GM12878 (cell line): Measurements from ENCODE around the gene ZNF574. TPM values are rescaled to one million over a fixed set of nuclear protein-coding genes. Genes with fewer than 3 reads are reported as not detected.

Experiments
- ATAC-seq: fragments of 200-7000 bp; cut with Tn5 transposase; 3 replicates; pipeline ENCODE4 v1.9.1; 2020; ENCODE audit warnings: mild to moderate bottlenecking, moderate library complexity
- BruUV-seq: library from RNA; stranded (reverse); fragments of 400-500 nt; replicated peaks from 2 replicates; lab custom pipeline; 2021; lab: Mats Ljungman, UMichigan
- CTCF ChIA-PET: fragments of 300-600 bp; sonication (Branson Sonifier 250); formaldehyde crosslinking; extraction: SDS; loops from one replicate; lab custom pipeline; 2021; ENCODE audit warnings: inconsistent platforms; lab: Yijun Ruan, JAX
- POLR2A ChIA-PET: fragments of 350-600 bp; formaldehyde crosslinking; extraction: SDS; loops from one replicate; lab custom pipeline; 2021; ENCODE audit warnings: inconsistent platforms; lab: Charles Lee
- RAD21 ChIA-PET: fragments of 300-600 bp; sonication (Branson Sonifier 250); formaldehyde crosslinking; loops from one replicate; lab custom pipeline; 2023; ENCODE audit warnings: antibody characterized with exemption; ENCODE audit not compliant: unreplicated experiment; lab: Charles Lee
- SMC1A ChIA-PET: fragments of 300-600 bp; sonication (Branson Sonifier 250); formaldehyde crosslinking; loops from one replicate; lab custom pipeline; 2023; ENCODE audit not compliant: unreplicated experiment, uncharacterized antibody; lab: Charles Lee
- DNase-seq: peaks from one replicate; pipeline ENCODE4 v3.0.0-alpha.2; 2011; ENCODE audit warnings: low read depth, low spot score
- FAIRE-seq: peaks from 3 replicates; lab custom pipeline; 2011; peaks lifted over from hg19 to GRCh38; lab: Jason Lieb, UNC
- H2AFZ ChIP-seq: 2 replicates; pipeline ENCODE4 v1.6.0; 2011; ENCODE audit warnings: low read depth, low read length, control low read depth; ENCODE audit not compliant: control insufficient read depth
- H3K27ac ChIP-seq: 2 replicates; pipeline ENCODE4 v1.5.1; 2011; ENCODE audit warnings: control low read depth; ENCODE audit not compliant: control insufficient read depth, insufficient read depth
- H3K27me3 ChIP-seq, 2 experiments: replicated peaks in 1 of 2; 2 replicates each; pipeline versions ENCODE4 v1.6.0 to v1.6.1; 2011; ENCODE audit warnings: low read length in 1 of 2; ENCODE audit not compliant: control insufficient read depth in 2 of 2, insufficient read depth in 2 of 2
- H3K36me3 ChIP-seq, 2 experiments: 2 replicates each; pipeline ENCODE4 v1.5.1; 2011; ENCODE audit warnings: low read length in 1 of 2; ENCODE audit not compliant: control insufficient read depth in 2 of 2, insufficient read depth in 2 of 2
- H3K4me1 ChIP-seq: 2 replicates; pipeline ENCODE4 v1.6.1; 2011; ENCODE audit warnings: mild to moderate bottlenecking, low read length, moderate library complexity, mixed read lengths; ENCODE audit not compliant: control insufficient read depth, insufficient read depth
- H3K4me2 ChIP-seq: 2 replicates; pipeline ENCODE4 v1.6.0; 2011; ENCODE audit warnings: control low read depth; ENCODE audit not compliant: control insufficient read depth, insufficient read depth
- H3K4me3 ChIP-seq: fragments of 200-600 bp; sonication (generic); 2 replicates; pipeline ENCODE4 v1.5.1; 2016
- H3K79me2 ChIP-seq: 2 replicates; pipeline ENCODE4 v1.6.0; 2011; ENCODE audit warnings: low read length; ENCODE audit not compliant: control insufficient read depth, insufficient read depth
- H3K9ac ChIP-seq: 2 replicates; pipeline ENCODE4 v1.8.0; 2011; ENCODE audit warnings: low read length, control low read depth, mixed read lengths; ENCODE audit not compliant: control insufficient read depth, insufficient read depth
- H3K9me3 ChIP-seq: replicated peaks from 3 replicates; pipeline ENCODE4 v1.5.1; 2011; ENCODE audit warnings: mild to moderate bottlenecking, low read length; ENCODE audit not compliant: control insufficient read depth, insufficient read depth
- H4K20me1 ChIP-seq: 2 replicates; pipeline ENCODE4 v1.6.0; 2011; ENCODE audit not compliant: control insufficient read depth, insufficient read depth
- ASH2L ChIP-seq: fragments of 300-600, 200-600 bp; sonication (generic); IDR thresholded peaks from 2 replicates; pipeline ENCODE4 v1.6.1; 2017; ENCODE audit warnings: low read depth, mild to moderate bottlenecking, borderline replicate concordance
- CBX5 ChIP-seq: sonication (generic); IDR thresholded peaks from 2 replicates; pipeline ENCODE4 v1.6.1; 2016; ENCODE audit warnings: low read depth, moderate library complexity, mild to moderate bottlenecking, inconsistent platforms
- CREM ChIP-seq: IDR thresholded peaks from 2 replicates; pipeline ENCODE4 v1.6.1; 2014; ENCODE audit warnings: antibody characterized with exemption, low read depth
- DPF2 ChIP-seq: fragments of 450-650 bp; IDR thresholded peaks from 2 replicates; pipeline ENCODE4 v1.6.1; 2017; ENCODE audit warnings: mild to moderate bottlenecking
- HDAC2 ChIP-seq: fragments of 200-600 bp; sonication (generic); IDR thresholded peaks from 2 replicates; pipeline ENCODE4 v1.6.1; 2017
- NBN ChIP-seq: fragments of 450-650 bp; IDR thresholded peaks from 2 replicates; pipeline ENCODE4 v1.6.1; 2016
- NFIC ChIP-seq: IDR thresholded peaks from 2 replicates; pipeline ENCODE4 v1.6.1; 2012; ENCODE audit warnings: low read depth, mild to moderate bottlenecking, inconsistent platforms, low read length, moderate library complexity
- PAX8 ChIP-seq: fragments of 450-650 bp; IDR thresholded peaks from 2 replicates; pipeline ENCODE4 v1.6.1; 2017; ENCODE audit warnings: mild to moderate bottlenecking, moderate library complexity
- POLR2AphosphoS2 ChIP-seq: IDR thresholded peaks from 2 replicates; pipeline ENCODE4 v1.6.1; 2011; ENCODE audit warnings: low read depth, mild to moderate bottlenecking, low read length, improper control_type of control experiment, moderate library complexity
- POU2F2 ChIP-seq: IDR thresholded peaks from 3 replicates; pipeline ENCODE4 v1.6.1; 2011; ENCODE audit warnings: low read depth, mild to moderate bottlenecking, low read length, borderline replicate concordance
- RFX5 ChIP-seq: IDR thresholded peaks from 2 replicates; pipeline ENCODE4 v1.6.1; 2011; ENCODE audit warnings: low read depth, low read length, improper control_type of control experiment
- SMAD5 ChIP-seq: IDR thresholded peaks from 2 replicates; pipeline ENCODE4 v1.6.1; 2016; ENCODE audit warnings: antibody characterized with exemption, low read depth
- SREBF1 ChIP-seq: IDR thresholded peaks from 2 replicates; pipeline ENCODE4 v1.6.1; 2012; ENCODE audit warnings: mild to moderate bottlenecking, low read length
- ZNF24 ChIP-seq: fragments of 450-650 bp; IDR thresholded peaks from 2 replicates; pipeline ENCODE4 v1.6.1; 2017; ENCODE audit warnings: antibody characterized with exemption, mild to moderate bottlenecking
- ZNF274 ChIP-seq: IDR thresholded peaks from one replicate; pipeline ENCODE4 v1.8.0; 2011; ENCODE audit not compliant: insufficient read length, insufficient read depth
- WGBS: methylation state at CpG from one replicate; pipeline ENCODE4 v1.1.6; 2016; ENCODE audit warnings: low lambda C conversion rate; ENCODE audit not compliant: insufficient replicate concordance, insufficient coverage; ENCODE audit errors: missing lambda C conversion rate; 5-methylcytosine and 5-hydroxymethylcytosine counted together
- in situ Hi-C: fragments of 300-500 bp; cut with MboI; formaldehyde crosslinking; loops from 9 replicates; pipeline ENCODE4 v1.14.3; 2018; ENCODE audit warnings: mixed read lengths
- intact Hi-C: fragments of 100-400 bp; cut with micrococcal nuclease; formaldehyde crosslinking; loops from one replicate; pipeline ENCODE4 v1.14.2; 2022; ENCODE audit not compliant: unreplicated experiment
- polyA plus RNA-seq, 11 experiments: library from polyadenylated mRNA; depleted of rRNA in 4 of 11; unstranded in 6 of 11; stranded (reverse) in 5 of 11; fragments of >200 nt; fragmentation: Nextera tagmentation in 4 of 11; fragmentation: Illumina TruSeq in 1 of 11; extraction: Ambion mirVana in 4 of 11; extraction: Trizol in 1 of 11; gene quantifications; 1 replicate in 1 of 11; 2 replicates in 10 of 11; pipeline versions ENCODE4 v1.2.1 to v1.2.3, GENCODE V29; 2011 to 2016; ENCODE audit warnings: inconsistent platforms in 2 of 11, missing spikeins in 2 of 11, low read depth in 1 of 11
- total RNA-seq, 4 experiments: library from RNA; depleted of rRNA in 3 of 4; stranded (reverse); fragments of >200 nt in 3 of 4; fragmentation: Illumina TruSeq in 1 of 4; extraction: Trizol in 1 of 4; gene quantifications; 2 replicates each; pipeline versions ENCODE4 v1.2.1 to v1.2.3, GENCODE V29; 2013 to 2021
- TF ChIP-seq, protein P1 (sequence below): IDR thresholded peaks from 2 replicates; pipeline ENCODE4 v1.6.1; 2011; ENCODE audit warnings: mild to moderate bottlenecking, low read depth, low read length, moderate library complexity; ENCODE audit not compliant: insufficient replicate concordance
- TF ChIP-seq, protein P2 (sequence below): fragments of 450-650 bp; IDR thresholded peaks from 2 replicates; pipeline ENCODE4 v1.6.1; 2017; ENCODE audit warnings: mild to moderate bottlenecking
- TF ChIP-seq, protein P3 (sequence below): fragments of 150-350 bp; IDR thresholded peaks from 2 replicates; pipeline ENCODE4 v1.6.1; 2016; ENCODE audit warnings: low read depth, low read length

ZNF574 gene
- total and polyA plus RNA-seq, 10 of the 15 experiments (the other 5 are each of a cell fraction or from before 2014, with no cell fraction given): 0.32 to 25.6 (median 11.4) TPM

DNA sequence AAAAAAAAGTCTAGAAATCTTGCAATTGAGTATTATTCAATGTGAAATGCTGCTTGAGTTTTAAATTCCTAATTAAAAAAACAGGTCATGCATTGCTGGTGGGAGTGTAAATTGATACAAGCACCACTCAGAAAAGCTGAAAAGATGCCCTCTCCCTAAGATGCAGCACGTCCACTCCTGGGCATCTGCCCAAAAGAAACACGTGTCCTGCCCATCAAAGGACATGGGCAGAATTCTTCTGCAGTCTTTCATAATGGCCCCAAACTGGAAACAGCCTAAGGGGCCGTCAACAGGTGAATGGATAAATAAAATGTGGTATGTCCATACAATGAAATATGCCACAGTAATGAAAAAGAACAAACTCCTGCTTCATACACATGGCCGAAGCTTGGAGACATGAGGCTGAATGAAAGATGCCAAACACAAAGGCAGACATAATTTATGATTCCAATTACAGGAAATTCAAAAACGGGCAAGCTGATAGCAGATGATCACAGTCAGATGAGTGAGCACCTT is 48.5 kb downstream of the ZNF574 start:
- ATAC-seq: no peak
- in situ Hi-C loops: no loop called here
- H3K27me3 ChIP-seq: no peaks in the 10 kb centered on the region
- ChIA-PET CTCF (interaction anchor here (0.5 to 6.6 kb wide), 8 partner anchors 8 to 716 kb away, joined by 3 to 132 read pairs (median 4); partner anchors contain the start of gene POU2F2), POLR2A (interaction anchor here (0.7 to 4.7 kb wide), 7 partner anchors 10 to 896 kb away, joined by 3 to 75 read pairs (median 5); partner anchors contain the start of gene GSK3A), RAD21 (interaction anchor here (0.7 to 5.2 kb wide), 7 partner anchors 8 to 312 kb away, joined by 3 to 68 read pairs (median 6); partner anchors contain the start of genes GSK3A and POU2F2), SMC1A (interaction anchor here (1.2 to 9.1 kb wide), 4 partner anchors 8 to 172 kb away, joined by 3 to 223 read pairs (median 12); partner anchors contain the start of gene POU2F2)
- H3K9me3 ChIP-seq: no peaks in the 10 kb centered on the region
- no peak for DNase-seq
- no peak for FAIRE-seq
- peaks cover 76% of the 10 kb centered on the region for H3K4me1 ChIP-seq
- no TSS peak for BruUV-seq
- H3K9ac ChIP-seq: no peak overlapping the region
- WGBS: 74% methylated on average over 5 of the region's 5 CpGs
- peaks cover 7 to 14% of the 10 kb centered on the region in 2 experiments for H3K36me3 ChIP-seq
- 0 out of 2 replicates have a peak overlapping the region, but pooled peaks have one; percentile 27 for H3K4me2 ChIP-seq
- H3K79me2 ChIP-seq: peaks cover 67% of the 10 kb centered on the region
- intact Hi-C loops: no loop called here
- H3K27ac ChIP-seq: no peak overlapping the region
- no peaks in the 10 kb centered on the region for H4K20me1 ChIP-seq
- no peak overlapping the region for H3K4me3 ChIP-seq
- no peak overlapping the region for H2AFZ ChIP-seq
- TF ChIP-seq POLR2AphosphoS2 (no peak), POU2F2 (no peak), NBN (no peak), ASH2L (no peak), NFIC (no peak), CREM (no peak), PAX8 (no peak), CBX5 (no peak), SREBF1 (no peak), SMAD5 (no peak), RFX5 (no peak), ZNF24 (no peak), ZNF274 (no peak), DPF2 (no peak), HDAC2 (no peak)
- TF ChIP-seq, protein P1, sequence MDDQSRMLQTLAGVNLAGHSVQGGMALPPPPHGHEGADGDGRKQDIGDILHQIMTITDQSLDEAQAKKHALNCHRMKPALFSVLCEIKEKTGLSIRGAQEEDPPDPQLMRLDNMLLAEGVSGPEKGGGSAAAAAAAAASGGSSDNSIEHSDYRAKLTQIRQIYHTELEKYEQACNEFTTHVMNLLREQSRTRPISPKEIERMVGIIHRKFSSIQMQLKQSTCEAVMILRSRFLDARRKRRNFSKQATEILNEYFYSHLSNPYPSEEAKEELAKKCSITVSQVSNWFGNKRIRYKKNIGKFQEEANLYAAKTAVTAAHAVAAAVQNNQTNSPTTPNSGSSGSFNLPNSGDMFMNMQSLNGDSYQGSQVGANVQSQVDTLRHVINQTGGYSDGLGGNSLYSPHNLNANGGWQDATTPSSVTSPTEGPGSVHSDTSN: no peak
- TF ChIP-seq, protein P2, sequence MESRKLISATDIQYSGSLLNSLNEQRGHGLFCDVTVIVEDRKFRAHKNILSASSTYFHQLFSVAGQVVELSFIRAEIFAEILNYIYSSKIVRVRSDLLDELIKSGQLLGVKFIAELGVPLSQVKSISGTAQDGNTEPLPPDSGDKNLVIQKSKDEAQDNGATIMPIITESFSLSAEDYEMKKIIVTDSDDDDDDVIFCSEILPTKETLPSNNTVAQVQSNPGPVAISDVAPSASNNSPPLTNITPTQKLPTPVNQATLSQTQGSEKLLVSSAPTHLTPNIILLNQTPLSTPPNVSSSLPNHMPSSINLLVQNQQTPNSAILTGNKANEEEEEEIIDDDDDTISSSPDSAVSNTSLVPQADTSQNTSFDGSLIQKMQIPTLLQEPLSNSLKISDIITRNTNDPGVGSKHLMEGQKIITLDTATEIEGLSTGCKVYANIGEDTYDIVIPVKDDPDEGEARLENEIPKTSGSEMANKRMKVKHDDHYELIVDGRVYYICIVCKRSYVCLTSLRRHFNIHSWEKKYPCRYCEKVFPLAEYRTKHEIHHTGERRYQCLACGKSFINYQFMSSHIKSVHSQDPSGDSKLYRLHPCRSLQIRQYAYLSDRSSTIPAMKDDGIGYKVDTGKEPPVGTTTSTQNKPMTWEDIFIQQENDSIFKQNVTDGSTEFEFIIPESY: no peak
- TF ChIP-seq, protein P3, sequence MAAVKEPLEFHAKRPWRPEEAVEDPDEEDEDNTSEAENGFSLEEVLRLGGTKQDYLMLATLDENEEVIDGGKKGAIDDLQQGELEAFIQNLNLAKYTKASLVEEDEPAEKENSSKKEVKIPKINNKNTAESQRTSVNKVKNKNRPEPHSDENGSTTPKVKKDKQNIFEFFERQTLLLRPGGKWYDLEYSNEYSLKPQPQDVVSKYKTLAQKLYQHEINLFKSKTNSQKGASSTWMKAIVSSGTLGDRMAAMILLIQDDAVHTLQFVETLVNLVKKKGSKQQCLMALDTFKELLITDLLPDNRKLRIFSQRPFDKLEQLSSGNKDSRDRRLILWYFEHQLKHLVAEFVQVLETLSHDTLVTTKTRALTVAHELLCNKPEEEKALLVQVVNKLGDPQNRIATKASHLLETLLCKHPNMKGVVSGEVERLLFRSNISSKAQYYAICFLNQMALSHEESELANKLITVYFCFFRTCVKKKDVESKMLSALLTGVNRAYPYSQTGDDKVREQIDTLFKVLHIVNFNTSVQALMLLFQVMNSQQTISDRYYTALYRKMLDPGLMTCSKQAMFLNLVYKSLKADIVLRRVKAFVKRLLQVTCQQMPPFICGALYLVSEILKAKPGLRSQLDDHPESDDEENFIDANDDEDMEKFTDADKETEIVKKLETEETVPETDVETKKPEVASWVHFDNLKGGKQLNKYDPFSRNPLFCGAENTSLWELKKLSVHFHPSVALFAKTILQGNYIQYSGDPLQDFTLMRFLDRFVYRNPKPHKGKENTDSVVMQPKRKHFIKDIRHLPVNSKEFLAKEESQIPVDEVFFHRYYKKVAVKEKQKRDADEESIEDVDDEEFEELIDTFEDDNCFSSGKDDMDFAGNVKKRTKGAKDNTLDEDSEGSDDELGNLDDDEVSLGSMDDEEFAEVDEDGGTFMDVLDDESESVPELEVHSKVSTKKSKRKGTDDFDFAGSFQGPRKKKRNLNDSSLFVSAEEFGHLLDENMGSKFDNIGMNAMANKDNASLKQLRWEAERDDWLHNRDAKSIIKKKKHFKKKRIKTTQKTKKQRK: no peak
